GM04504 (cell line): ENCODE results near the gene RNASE12.
"Not testable (repeated sequence)": the region's sequence is repeated elsewhere in the genome, so short reads cannot be mapped to it uniquely, and the experiment has no call there.

Source experiments
- DNase-seq: peaks from one replicate; pipeline ENCODE4 v3.0.0-alpha.2; 2012; ENCODE audit warnings: low read depth

RNASE12 gene, protein sequence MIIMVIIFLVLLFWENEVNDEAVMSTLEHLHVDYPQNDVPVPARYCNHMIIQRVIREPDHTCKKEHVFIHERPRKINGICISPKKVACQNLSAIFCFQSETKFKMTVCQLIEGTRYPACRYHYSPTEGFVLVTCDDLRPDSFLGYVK

GRCh38 chr14:20591235-20591634 lies at the start of gene RNASE12:
TSS of gene RNASE12 (minus strand) at chr14:20591376. CDS start at chr14:20590723, 653 bp downstream.
- no peak for DNase-seq

GRCh38 chr14:20632831-20633691 lies 41.9 kb upstream of the RNASE12 start:
- peak; percentile 54 for DNase-seq

GRCh38 chr14:20632448-20632830 lies 41.3 kb upstream of the RNASE12 start:
- no peak for DNase-seq

DNA sequence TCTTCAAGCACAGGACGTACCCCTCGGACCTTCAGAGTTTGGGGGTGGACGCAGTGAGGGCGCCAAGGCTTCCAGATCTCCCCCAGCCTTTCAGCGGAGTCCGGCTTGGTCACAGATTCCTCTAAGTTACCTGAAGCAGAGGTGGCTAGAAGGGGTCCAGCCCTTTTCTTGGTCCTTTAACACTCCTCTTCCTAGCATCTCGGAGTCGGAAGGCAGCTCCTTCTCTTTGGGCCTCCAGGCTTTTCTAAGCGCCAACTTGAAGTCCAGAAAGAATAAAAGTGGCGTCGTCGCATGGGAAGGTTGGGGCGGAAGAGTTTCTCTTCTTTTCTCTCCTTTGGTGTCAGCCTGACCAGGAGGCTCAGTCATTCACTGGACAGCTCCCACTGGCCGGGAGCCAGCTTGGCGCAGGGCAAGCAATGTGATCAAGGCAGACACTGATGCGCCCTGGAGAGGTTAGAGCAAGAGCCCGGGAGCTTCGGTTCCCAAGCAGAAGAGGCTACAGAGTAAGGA lies 40.8 kb upstream of the RNASE12 start:
- no peak for DNase-seq

DNA sequence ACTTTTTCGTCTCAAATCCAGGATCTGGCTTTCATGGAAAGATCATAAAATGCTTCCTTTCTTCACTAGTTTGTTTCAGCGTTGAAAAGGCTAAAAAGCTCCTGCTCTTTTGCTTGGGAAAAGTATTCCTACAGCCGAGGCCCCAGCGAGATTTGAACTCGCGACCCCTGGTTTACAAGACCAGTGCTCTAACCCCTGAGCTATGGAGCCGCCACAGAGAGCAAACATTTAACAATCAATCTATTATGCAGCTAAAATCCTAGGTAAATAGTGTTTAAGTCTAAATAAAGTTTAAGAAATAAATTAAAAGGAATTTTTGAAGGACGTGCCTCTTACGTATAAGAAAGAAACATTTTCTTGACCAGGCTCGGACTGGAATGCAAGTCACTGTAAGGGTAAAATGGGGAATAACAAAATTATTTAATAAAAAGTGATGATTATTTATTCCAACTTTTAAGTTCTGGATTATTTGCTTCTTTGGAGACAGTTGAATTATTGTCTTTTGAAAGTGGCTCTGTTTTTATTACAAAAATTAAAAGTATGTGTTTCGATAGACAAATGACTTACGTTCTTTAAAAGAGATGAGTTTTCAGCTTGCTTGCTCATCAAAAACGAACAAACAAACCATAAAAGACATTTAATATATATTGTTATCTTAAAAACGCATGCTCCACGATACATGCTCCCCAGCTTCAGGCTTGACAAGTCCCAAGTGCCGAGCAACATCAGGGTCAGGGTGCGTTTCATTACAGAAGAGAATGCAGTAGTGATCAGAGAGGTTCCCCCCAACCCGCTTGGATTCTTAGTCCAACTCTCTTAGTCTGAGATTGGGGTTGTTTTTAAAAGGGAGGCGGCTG lies 40.1 kb upstream of the RNASE12 start:
- DNase-seq = no peak

DNA sequence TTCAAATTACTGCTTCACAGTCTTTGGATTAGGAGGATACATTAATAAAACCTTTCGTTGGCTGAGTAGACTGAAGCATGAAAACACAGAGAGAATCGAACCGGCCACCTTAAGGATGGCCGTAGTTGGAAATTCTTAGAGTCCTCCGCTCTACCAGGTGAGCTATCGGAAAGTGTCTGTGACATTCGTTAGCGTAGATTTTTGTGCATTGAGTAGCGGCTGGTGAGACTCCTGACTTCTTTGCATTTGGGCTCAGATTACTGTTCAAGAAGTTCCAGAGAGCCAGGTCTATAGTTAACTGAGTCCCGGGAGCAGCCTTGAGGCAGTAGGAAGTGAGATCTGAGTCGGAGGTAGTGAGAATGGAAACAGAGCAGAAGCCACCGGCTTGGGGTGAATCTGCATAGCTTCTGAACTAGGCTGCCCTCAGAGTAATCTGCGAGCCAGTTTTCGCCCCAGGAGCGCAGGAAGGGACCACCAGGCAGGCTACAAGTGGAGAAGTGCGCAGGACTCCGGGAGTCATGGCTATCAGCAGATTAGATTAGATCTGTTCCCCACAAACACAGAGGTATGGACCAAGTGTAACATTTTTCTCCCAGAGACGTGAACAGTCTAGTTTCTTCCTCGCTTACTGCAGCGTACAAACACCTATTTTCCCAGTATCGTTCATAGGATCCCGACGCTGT lies 39.3 kb upstream of the RNASE12 start:
- no peak for DNase-seq

- no peak for DNase-seq
These were observed 37.1 kb upstream of the RNASE12 start for GRCh38 chr14:20628063-20628854.

DNA sequence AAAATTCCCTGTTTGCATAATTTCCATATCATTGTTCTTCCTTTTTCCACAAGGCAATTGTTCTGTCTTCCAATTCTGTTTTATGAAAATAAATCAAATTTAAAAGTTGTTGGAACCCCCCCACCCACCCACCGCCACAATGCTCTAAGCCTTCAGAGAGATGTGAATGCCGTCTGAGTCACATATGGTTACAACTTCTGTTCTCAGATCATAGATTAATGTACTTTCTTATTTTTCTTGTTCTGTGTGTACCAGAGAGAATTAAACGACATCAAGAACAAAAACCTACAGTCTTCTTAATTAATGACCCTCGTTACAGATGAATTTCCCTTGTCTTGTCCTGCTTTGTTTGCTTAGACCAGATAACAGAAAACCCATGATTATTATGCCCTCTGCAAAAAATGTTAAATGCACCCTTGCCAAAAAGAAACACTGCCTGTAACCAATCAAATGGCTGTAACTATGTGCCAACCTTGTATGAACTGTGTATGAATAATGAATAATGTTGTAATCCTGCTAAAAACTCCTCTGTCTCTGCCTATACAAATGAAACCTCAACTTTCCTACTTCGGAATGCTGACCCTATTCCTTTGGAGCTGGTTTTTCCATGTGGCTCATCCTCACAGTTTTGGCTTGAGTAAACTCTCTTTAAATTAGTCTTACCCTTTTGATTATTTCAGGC lies 36.3 kb upstream of the RNASE12 start:
- no peak for DNase-seq

- no peak for DNase-seq
These were observed 35.1 kb upstream of the RNASE12 start for GRCh38 chr14:20626274-20626673.

- no peak for DNase-seq
These were observed 33.4 kb upstream of the RNASE12 start for GRCh38 chr14:20624495-20625070.

DNA sequence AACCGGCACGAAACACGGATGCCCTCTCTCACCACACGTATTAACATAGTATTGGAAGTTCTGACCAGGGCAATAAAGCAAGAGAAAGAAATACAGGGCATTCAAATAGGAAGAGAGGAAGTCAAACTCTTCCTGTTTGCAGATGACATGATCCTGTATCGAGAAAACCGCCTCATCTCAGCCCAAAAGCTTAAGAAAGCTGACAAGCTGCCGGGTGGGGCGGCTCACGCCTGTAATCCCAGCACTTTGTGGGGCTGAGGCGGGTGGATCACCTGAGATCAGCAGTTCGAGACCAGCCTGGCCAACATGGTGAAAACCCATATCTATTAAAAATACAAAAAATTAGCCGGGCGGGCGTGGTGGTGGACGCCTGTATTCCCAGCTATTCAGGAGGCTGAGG lies 32.6 kb upstream of the RNASE12 start:
- no peak for DNase-seq

DNA sequence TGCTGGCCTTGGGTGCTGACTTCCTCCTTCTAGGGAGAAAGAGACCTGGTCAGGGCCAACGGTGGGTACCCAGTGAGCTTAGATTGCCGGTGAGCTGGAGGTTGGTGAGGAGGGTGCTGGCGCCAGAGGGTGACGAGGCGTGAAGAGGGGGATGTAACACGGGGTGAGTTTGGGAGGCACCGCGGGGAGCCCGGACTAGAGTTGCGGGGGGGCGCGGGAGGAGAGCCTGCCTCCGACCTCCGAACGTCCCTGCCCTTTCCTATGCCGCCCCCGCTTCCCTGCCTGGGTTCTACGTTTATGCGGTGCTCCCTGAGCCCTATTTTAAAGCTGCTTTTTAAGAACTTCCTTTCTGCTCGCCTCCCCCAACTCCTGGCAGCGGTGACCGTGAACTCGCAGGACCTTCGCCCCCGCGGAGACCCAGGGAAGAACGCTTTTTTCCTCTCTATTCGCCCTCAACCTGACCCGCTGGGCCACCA lies 31.7 kb upstream of the RNASE12 start:
- no peak for DNase-seq

DNA sequence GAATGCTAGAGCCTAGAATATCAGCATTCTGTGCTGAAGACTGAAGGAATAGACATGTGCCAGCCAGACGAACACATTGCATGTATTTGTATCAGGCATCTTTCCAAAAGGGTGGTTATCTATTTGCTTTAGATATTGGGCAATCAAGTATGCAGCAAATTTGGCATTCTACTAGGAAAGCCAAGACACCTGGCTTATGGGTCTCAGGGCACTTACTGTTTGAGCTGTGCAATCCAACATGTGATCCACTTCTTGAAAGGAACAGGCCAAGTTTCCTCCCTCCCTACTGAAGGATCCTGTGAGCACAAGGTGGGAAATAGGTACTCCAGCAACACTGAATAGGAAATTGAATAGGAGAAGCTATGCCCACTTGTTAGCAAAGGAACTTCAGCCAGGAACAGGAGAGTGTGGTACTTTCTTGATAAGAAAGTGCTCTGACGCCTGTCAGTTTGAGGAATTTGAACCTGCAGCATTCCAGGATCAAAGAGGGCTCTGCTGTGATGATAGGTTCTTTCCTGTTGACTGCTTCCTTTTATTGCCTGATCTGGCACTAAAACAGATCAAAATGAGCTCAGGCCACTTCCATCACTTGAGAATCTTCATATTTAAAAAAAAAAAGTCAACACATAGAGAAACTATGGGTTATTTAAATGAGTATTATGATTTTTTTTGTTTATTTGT lies 29.8 kb upstream of the RNASE12 start:
- DNase-seq = no peak

DNA sequence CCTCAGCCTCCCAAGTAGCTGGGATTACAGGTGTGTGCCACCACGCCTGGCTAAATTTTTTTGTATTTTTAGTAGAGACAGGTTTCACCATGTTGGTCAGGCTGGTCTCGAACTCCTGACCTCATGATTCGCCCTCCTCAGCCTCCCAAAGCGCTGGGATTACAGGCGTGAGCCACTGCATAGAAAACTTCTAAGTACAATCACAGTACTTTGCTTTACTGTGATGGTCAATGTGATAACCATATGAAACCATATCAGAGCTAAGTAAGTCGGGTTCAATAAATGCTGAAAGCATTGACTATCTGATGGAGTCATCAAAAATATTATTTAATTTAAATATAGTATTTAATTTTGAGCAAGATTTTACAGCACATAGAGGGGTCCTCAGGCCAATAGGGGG lies 28.5 kb upstream of the RNASE12 start:
- DNase-seq = not testable (repeated sequence)

DNA sequence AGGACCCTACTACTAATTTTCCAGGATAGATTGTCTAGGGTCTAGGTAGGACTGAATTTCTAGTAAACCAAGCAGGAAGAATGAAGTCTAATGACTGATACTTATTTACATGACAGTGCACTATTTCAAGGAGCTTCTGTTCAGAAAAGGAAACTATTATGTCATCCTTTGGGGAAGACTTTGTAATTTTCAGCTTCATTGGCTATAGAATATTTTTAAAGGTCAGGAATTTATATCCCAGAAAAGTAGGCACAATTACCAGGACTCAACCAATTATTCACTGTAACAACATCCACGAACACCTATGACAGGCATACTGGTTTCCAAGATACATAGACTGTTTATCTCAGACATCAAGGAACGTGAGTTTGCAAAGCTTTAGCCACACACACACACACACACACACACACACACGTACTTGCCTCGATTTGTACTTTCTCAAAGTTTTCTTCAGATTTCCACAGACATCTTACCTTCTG lies 27.1 kb upstream of the RNASE12 start:
- DNase-seq = no peak

GRCh38 chr14:20617138-20618003 lies 26.2 kb upstream of the RNASE12 start:
- DNase-seq = no peak

GRCh38 chr14:20615996-20616395 lies 24.8 kb upstream of the RNASE12 start:
- DNase-seq = no peak
